A549 (cell line): Measurements from ENCODE around the gene NDUFB8. TPM values are rescaled to one million over a fixed set of nuclear protein-coding genes. Genes with fewer than 3 reads are reported as not detected.

ENCODE experiments used
- ATAC-seq, 2 experiments: fragments of 200-7000 bp in 1 of 2; fragments of >200 bp in 1 of 2; cut with Nextera tagmentation in 1 of 2; cut with Tn5 transposase in 1 of 2; 3 replicates each; pipeline versions ENCODE4 v1.8.0 to v1.9.1; 2018 to 2020; ENCODE audit warnings: mild to moderate bottlenecking in 1 of 2, moderate library complexity in 1 of 2
- CTCF ChIA-PET: fragments of 300-600 bp; sonication (Branson Sonifier 250); formaldehyde crosslinking; extraction: SDS; loops from one replicate; lab custom pipeline; 2021; ENCODE audit warnings: antibody characterized with exemption, inconsistent platforms; lab: Yijun Ruan, JAX
- POLR2A ChIA-PET: fragments of 350-600 bp; formaldehyde crosslinking; extraction: SDS; loops from one replicate; lab custom pipeline; 2021; ENCODE audit warnings: antibody characterized with exemption, inconsistent platforms; lab: Yijun Ruan, JAX
- DNase-seq, 2 experiments: peaks; one replicate each; pipeline versions ENCODE4 v3.0.0 to v3.0.0-alpha.2; 2011 to 2016; ENCODE audit warnings: low read depth in 1 of 2, low spot score in 1 of 2
- FAIRE-seq: peaks from 2 replicates; lab custom pipeline; 2011; peaks lifted over from hg19 to GRCh38; lab: Jason Lieb, UNC
- H3K27ac ChIP-seq, 2 experiments: fragments of >200 bp; sonication (Bioruptor Twin); formaldehyde crosslinking; 3 replicates each; pipeline ENCODE4 v1.5.1; 2016 to 2017
- H3K4me1 ChIP-seq: fragments of >200 bp; sonication (Bioruptor Twin); formaldehyde crosslinking; 3 replicates; pipeline ENCODE4 v1.6.1; 2016
- H3K4me2 ChIP-seq: fragments of >200 bp; sonication (Bioruptor Twin); formaldehyde crosslinking; 3 replicates; pipeline ENCODE4 v1.6.1; 2016
- H3K4me3 ChIP-seq: fragments of >200 bp; sonication (Bioruptor Twin); formaldehyde crosslinking; 3 replicates; pipeline ENCODE4 v1.5.1; 2016
- H3K9me3 ChIP-seq: fragments of >200 bp; sonication (Bioruptor Twin); formaldehyde crosslinking; 3 replicates; pipeline ENCODE4 v1.6.1; 2016
- CHD2 ChIP-seq: fragments of 150-350 bp; IDR thresholded peaks from 2 replicates; pipeline ENCODE4 v1.6.1; 2014; ENCODE audit warnings: low read length; ENCODE audit not compliant: partially characterized antibody
- CHD4 ChIP-seq: fragments of 200-600 bp; sonication (generic); IDR thresholded peaks from 2 replicates; pipeline ENCODE4 v1.6.1; 2016; ENCODE audit warnings: antibody characterized with exemption, mild to moderate bottlenecking, borderline replicate concordance
- EHF ChIP-seq: fragments of 250-450 bp; sonication (Bioruptor Pico); IDR thresholded peaks from 2 replicates; pipeline ENCODE4 v1.5.0; 2020; ENCODE audit warnings: mild to moderate bottlenecking
- EP300 ChIP-seq, 2 experiments: fragments of >200 bp; sonication (Bioruptor Twin); formaldehyde crosslinking; IDR thresholded peaks; 2 replicates in 1 of 2; 3 replicates in 1 of 2; pipeline ENCODE4 v1.6.1; 2016 to 2017
- ESRRA ChIP-seq: fragments of 150-350 bp; IDR thresholded peaks from 2 replicates; pipeline ENCODE4 v1.6.1; 2014; ENCODE audit warnings: mild to moderate bottlenecking, low read length, borderline replicate concordance
- FOSB ChIP-seq: fragments of 250-450 bp; sonication (Bioruptor Pico); IDR thresholded peaks from 2 replicates; pipeline ENCODE4 v1.5.0; 2020; ENCODE audit warnings: mild to moderate bottlenecking, moderate library complexity
- FOSL2 ChIP-seq, 2 experiments: fragments of 450-650 bp in 1 of 2; fragments of >200 bp in 1 of 2; sonication (Bioruptor Twin) in 1 of 2; formaldehyde crosslinking; IDR thresholded peaks; 2 replicates each; pipeline versions ENCODE4 v1.5.0 to v1.6.1; 2016 to 2020; ENCODE audit warnings: mild to moderate bottlenecking in 1 of 2, moderate library complexity in 1 of 2
- GATA3 ChIP-seq: IDR thresholded peaks from 2 replicates; pipeline ENCODE4 v1.6.1; 2012; ENCODE audit warnings: borderline replicate concordance
- HDAC2 ChIP-seq: fragments of 200-600 bp; sonication (generic); IDR thresholded peaks from 2 replicates; pipeline ENCODE4 v1.6.1; 2016
- HEYL ChIP-seq: fragments of 250-450 bp; sonication (Bioruptor Pico); IDR thresholded peaks from 2 replicates; pipeline ENCODE4 v1.8.0; 2021; ENCODE audit warnings: mild to moderate bottlenecking, moderate library complexity
- HOXA7 ChIP-seq: fragments of 250-450 bp; sonication (Bioruptor Pico); IDR thresholded peaks from 2 replicates; pipeline ENCODE4 v1.5.0; 2020; ENCODE audit warnings: mild to moderate bottlenecking, moderate library complexity
- JUN ChIP-seq, 2 experiments: fragments of >200 bp; sonication (Bioruptor Twin); formaldehyde crosslinking; IDR thresholded peaks; 2 replicates in 1 of 2; 3 replicates in 1 of 2; pipeline ENCODE4 v1.6.1; 2016 to 2017
- JUNB ChIP-seq: fragments of >200 bp; sonication (Bioruptor Twin); formaldehyde crosslinking; IDR thresholded peaks from 2 replicates; pipeline ENCODE4 v1.6.1; 2016
- KDM5A ChIP-seq: fragments of 200-600 bp; sonication (generic); IDR thresholded peaks from 2 replicates; pipeline ENCODE4 v1.6.1; 2016; ENCODE audit warnings: antibody characterized with exemption, mild to moderate bottlenecking
- MAFK ChIP-seq: fragments of 450-650 bp; IDR thresholded peaks from 2 replicates; pipeline ENCODE4 v1.6.1; 2014; ENCODE audit not compliant: partially characterized antibody
- NPAS2 ChIP-seq: fragments of 250-450 bp; sonication (Bioruptor Pico); IDR thresholded peaks from 2 replicates; pipeline ENCODE4 v1.8.0; 2022; ENCODE audit warnings: mild to moderate bottlenecking, moderate library complexity, borderline replicate concordance
- NR3C1 ChIP-seq: fragments of >200 bp; sonication (Bioruptor Twin); formaldehyde crosslinking; IDR thresholded peaks from 3 replicates; pipeline ENCODE4 v1.6.1; 2017
- PHF8 ChIP-seq: fragments of 200-600 bp; sonication (generic); IDR thresholded peaks from 2 replicates; pipeline ENCODE4 v1.6.1; 2016; ENCODE audit warnings: low read depth, mild to moderate bottlenecking, antibody characterized with exemption, moderate library complexity, borderline replicate concordance
- POLR2AphosphoS2 ChIP-seq: conservative IDR thresholded peaks from 2 replicates; pipeline ENCODE4 v1.6.1; 2012; ENCODE audit warnings: low read length, improper control_type of control experiment, inconsistent platforms
- RAD21 ChIP-seq, 2 experiments: fragments of >200 bp in 1 of 2; sonication (Bioruptor Twin) in 1 of 2; formaldehyde crosslinking in 1 of 2; IDR thresholded peaks in 1 of 2; conservative IDR thresholded peaks in 1 of 2; 2 replicates in 1 of 2; 3 replicates in 1 of 2; pipeline ENCODE4 v1.6.1; 2012 to 2018; ENCODE audit warnings: inconsistent platforms in 1 of 2
- RFX5 ChIP-seq: fragments of 450-650 bp; IDR thresholded peaks from 2 replicates; pipeline ENCODE4 v1.7.1; 2014; ENCODE audit warnings: antibody characterized with exemption, mild to moderate bottlenecking, moderate library complexity
- SMC3 ChIP-seq: fragments of >200 bp; sonication (Bioruptor Twin); formaldehyde crosslinking; IDR thresholded peaks from 3 replicates; pipeline ENCODE4 v1.6.1; 2018; ENCODE audit warnings: inconsistent platforms
- SREBF2 ChIP-seq: fragments of 450-650 bp; IDR thresholded peaks from 2 replicates; pipeline ENCODE4 v1.6.1; 2014; ENCODE audit warnings: mild to moderate bottlenecking, moderate library complexity
- WGBS: methylation state at CpG from one replicate; pipeline ENCODE4 v1.1.6; 2017; ENCODE audit errors: missing lambda C conversion rate; 5-methylcytosine and 5-hydroxymethylcytosine counted together
- polyA plus RNA-seq, 4 experiments: library from polyadenylated mRNA; depleted of rRNA in 3 of 4; stranded (reverse); fragments of >200 nt; fragmentation: RNase III in 1 of 4; extraction: RNeasy Plus Mini Kit Qiagen cat#74134 plus additional on column Dnase treatment in 1 of 4; gene quantifications; 2 replicates in 3 of 4; 3 replicates in 1 of 4; pipeline ENCODE4 v1.2.3, GENCODE V29; 2011 to 2017
- TF ChIP-seq, protein P1 (sequence below): IDR thresholded peaks from 2 replicates; pipeline ENCODE4 v1.6.1; 2012; ENCODE audit warnings: low read depth, borderline replicate concordance
- TF ChIP-seq, protein P2 (sequence below): fragments of >200 bp; sonication (Bioruptor Twin); formaldehyde crosslinking; IDR thresholded peaks from 3 replicates; pipeline ENCODE4 v1.6.1; 2016
- TF ChIP-seq, protein P3 (sequence below): fragments of >200 bp; sonication (Bioruptor Twin); formaldehyde crosslinking; IDR thresholded peaks from 2 replicates; pipeline ENCODE4 v1.6.1; 2016
- TF ChIP-seq, protein P4 (sequence below): fragments of 250-450 bp; sonication (Bioruptor Pico); IDR thresholded peaks from 2 replicates; pipeline ENCODE4 v1.5.0; 2021; ENCODE audit warnings: mild to moderate bottlenecking, moderate library complexity, borderline replicate concordance

Gene NDUFB8
- polyA plus RNA-seq, 2 of the 4 experiments (the other 2 are of a cell fraction), result 221 to 333 TPM

DNA sequence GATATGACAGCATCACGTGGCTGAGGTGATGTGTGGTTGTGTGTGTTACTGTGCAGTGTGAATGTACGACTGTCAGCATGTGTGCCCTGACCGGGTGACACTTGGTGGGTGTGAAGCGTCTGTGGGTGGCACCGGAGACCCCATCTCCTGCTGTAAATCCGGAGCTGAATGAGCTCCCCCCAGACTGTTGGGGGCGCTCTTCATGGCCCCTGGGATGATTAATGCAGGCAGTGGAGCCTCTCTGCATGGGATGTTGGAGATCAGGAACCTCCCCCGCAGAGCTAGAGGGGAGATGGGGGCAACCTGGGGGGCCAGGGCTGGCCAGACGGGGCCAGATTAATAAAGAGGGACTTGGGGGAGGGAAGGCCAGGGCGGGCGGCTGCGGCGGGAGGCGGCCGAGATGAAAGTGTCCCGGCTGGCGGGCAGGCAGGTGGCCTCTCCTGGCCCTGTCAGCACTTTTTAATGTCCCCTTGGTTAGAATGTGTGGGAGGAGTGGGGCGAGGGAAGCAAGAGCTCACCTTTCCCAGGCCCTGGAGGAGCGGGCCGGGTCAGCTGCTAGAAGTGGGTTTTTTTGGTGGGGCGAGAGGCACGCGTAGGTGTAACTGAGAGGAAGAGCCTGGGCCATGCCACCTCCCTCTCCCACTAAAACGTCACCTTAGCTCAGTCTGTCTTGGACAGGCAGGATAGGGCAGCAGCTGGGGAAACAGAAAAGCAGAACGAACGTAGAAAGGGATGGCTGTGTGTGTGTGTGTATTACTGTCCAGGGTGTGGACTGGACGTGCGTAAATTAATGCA is 40.2 kb upstream of the NDUFB8 start:
- no peak for DNase-seq
- no peak overlapping the region for H3K4me2 ChIP-seq
- 76% methylated on average over 26 of the region's 28 CpGs for WGBS
- no peaks in the 10 kb centered on the region for H3K4me1 ChIP-seq
- ChIA-PET CTCF (interaction anchor here (0.6 to 13.5 kb wide), 6 partner anchors 8 to 308 kb away, joined by 3 to 289 read pairs (median 9); no protein-coding TSS in a partner anchor), POLR2A (no interaction called here)
- no peak overlapping the region for H3K4me3 ChIP-seq
- no peaks in the 10 kb centered on the region for H3K9me3 ChIP-seq
- H3K27ac ChIP-seq, result no peak overlapping the region
- TF ChIP-seq MAFK, result peak; percentile 5
- no peak for TF ChIP-seq ESRRA
- TF ChIP-seq HEYL (CRISPR knock-in tag), result no peak
- no peak for TF ChIP-seq KDM5A
- no peak for TF ChIP-seq JUN (IDR thresholded peaks at IDR 0.05)
- no peak for TF ChIP-seq FOSL2 (IDR thresholded peaks at IDR 0.05)
- TF ChIP-seq FOSL2 (CRISPR knock-in tag; IDR thresholded peaks at IDR 0.05), result no peak
- no peak for FAIRE-seq
- no peak for ATAC-seq

DNA sequence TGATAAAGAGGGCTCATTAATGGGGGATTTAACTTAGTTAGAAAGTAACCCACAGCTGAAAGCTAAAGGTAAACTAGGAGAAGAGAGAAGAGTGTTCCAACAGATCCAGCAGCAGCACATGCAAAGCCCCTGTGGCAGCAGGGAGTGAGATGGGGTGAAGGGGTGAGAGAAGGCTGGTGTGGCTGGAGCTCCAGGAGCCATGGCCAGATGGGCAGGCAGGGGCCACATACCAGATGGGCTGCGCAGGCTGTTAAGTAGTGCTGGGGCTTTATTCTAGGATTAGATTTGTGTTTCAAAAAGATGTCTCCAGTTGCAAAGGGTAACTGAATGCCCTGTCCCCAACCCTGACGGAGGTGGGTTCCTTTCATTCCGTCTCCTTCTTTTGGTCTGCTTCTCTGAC is 39.2 kb upstream of the NDUFB8 start:
- DNase-seq (no peak), ATAC-seq (no peak), FAIRE-seq (no peak)
- TF ChIP-seq PHF8, result no peak
- TF ChIP-seq EP300 (IDR thresholded peaks at IDR 0.05), result no peak
- TF ChIP-seq NPAS2 (CRISPR knock-in tag), result no peak
- no peak for TF ChIP-seq RAD21 (conservative IDR thresholded peaks at IDR 0.05 in 1 of 2, IDR thresholded peaks at IDR 0.05 in 1 of 2)
- no peak for TF ChIP-seq SMC3
- no peak for TF ChIP-seq NR3C1
- no peak for TF ChIP-seq KDM5A
- no peak for TF ChIP-seq RFX5
- TF ChIP-seq FOSB, result no peak
- TF ChIP-seq, protein P1, sequence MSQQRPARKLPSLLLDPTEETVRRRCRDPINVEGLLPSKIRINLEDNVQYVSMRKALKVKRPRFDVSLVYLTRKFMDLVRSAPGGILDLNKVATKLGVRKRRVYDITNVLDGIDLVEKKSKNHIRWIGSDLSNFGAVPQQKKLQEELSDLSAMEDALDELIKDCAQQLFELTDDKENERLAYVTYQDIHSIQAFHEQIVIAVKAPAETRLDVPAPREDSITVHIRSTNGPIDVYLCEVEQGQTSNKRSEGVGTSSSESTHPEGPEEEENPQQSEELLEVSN, result no peak
- no peak for TF ChIP-seq JUNB
- TF ChIP-seq, protein P2, sequence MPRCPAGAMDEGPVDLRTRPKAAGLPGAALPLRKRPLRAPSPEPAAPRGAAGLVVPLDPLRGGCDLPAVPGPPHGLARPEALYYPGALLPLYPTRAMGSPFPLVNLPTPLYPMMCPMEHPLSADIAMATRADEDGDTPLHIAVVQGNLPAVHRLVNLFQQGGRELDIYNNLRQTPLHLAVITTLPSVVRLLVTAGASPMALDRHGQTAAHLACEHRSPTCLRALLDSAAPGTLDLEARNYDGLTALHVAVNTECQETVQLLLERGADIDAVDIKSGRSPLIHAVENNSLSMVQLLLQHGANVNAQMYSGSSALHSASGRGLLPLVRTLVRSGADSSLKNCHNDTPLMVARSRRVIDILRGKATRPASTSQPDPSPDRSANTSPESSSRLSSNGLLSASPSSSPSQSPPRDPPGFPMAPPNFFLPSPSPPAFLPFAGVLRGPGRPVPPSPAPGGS, result no peak
- no peak for TF ChIP-seq JUN (IDR thresholded peaks at IDR 0.05)
- TF ChIP-seq POLR2AphosphoS2, result no peak
- TF ChIP-seq HOXA7 (CRISPR knock-in tag), result no peak
- no peak for TF ChIP-seq GATA3
- no peak for TF ChIP-seq HEYL (CRISPR knock-in tag)
- POLR2A ChIA-PET, result no interaction called here
- Histone ChIP-seq H3K4me3 (no peak overlapping the region), H3K4me2 (no peak overlapping the region), H3K4me1 (no peaks in the 10 kb centered on the region), H3K9me3 (no peaks in the 10 kb centered on the region), H3K27ac (no peak overlapping the region)
- WGBS, result 96% methylated on average over 3 of the region's 3 CpGs
- CTCF ChIA-PET, result interaction anchor here (4.4 to 13.5 kb wide), 2 partner anchors 175 to 309 kb away, joined by 28 to 289 read pairs; no protein-coding TSS in a partner anchor

DNA sequence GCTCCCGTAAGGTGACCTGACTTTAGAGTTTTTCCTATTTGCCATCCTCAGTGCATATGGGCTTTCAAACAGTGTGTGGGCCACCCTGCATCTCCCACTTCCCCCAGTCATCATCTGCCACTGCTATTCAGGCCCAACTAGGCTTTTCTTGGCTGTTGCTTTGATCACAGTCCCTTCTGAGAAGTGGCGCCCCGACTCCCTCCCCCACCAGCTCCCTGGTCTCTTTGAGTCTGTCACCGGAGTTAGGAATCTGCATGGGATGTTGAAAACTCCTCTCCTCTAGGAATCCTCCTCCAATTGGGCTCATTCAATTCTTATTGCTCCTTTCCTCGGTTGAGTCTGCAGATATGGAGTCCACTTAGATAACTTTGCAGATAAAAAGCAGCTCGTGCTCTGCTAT is 38.2 kb upstream of the NDUFB8 start:
- H3K4me1 ChIP-seq, result no peaks in the 10 kb centered on the region
- no peak overlapping the region for H3K4me2 ChIP-seq
- FAIRE-seq, result no peak
- no peak for ATAC-seq
- TF ChIP-seq NR3C1 (no peak), EHF (CRISPR knock-in tag) (no peak), HDAC2 (no peak), CHD4 (no peak), SREBF2 (no peak), HEYL (CRISPR knock-in tag) (no peak), CHD2 (no peak)
- TF ChIP-seq, protein P3, sequence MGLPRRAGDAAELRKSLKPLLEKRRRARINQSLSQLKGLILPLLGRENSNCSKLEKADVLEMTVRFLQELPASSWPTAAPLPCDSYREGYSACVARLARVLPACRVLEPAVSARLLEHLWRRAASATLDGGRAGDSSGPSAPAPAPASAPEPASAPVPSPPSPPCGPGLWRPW, result no peak
- TF ChIP-seq, protein P4, sequence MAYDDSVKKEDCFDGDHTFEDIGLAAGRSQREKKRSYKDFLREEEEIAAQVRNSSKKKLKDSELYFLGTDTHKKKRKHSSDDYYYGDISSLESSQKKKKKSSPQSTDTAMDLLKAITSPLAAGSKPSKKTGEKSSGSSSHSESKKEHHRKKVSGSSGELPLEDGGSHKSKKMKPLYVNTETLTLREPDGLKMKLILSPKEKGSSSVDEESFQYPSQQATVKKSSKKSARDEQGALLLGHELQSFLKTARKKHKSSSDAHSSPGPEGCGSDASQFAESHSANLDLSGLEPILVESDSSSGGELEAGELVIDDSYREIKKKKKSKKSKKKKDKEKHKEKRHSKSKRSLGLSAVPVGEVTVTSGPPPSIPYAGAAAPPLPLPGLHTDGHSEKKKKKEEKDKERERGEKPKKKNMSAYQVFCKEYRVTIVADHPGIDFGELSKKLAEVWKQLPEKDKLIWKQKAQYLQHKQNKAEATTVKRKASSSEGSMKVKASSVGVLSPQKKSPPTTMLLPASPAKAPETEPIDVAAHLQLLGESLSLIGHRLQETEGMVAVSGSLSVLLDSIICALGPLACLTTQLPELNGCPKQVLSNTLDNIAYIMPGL (CRISPR knock-in tag), result no peak
- no peak overlapping the region for H3K27ac ChIP-seq
- 59% methylated on average over 6 of the region's 6 CpGs for WGBS
- DNase-seq, result no peak
- H3K9me3 ChIP-seq, result no peaks in the 10 kb centered on the region
- ChIA-PET CTCF (interaction anchor here (0.6 to 13.5 kb wide), 5 partner anchors 16 to 310 kb away, joined by 3 to 289 read pairs (median 4); no protein-coding TSS in a partner anchor), POLR2A (no interaction called here)
- no peak overlapping the region for H3K4me3 ChIP-seq
